Osteocyte (in vitro differentiated cells): ENCODE data around the gene SERTM2. TPM values are rescaled to one million over a fixed set of nuclear protein-coding genes. Genes with fewer than 3 reads are reported as not detected.

ENCODE experiments used
- DNase-seq: peaks from one replicate; pipeline ENCODE4 v3.0.0; 2021; ENCODE audit warnings: mixed read lengths; ENCODE audit not compliant: unreplicated experiment; ENCODE audit errors: extremely low spot score
- H3K27ac Mint-ChIP-seq: one replicate; pipeline ENCODE4 v1.8.0; 2021; ENCODE audit warnings: mild to moderate bottlenecking, mixed read lengths; ENCODE audit not compliant: unreplicated experiment
- H3K27me3 Mint-ChIP-seq: one replicate; pipeline ENCODE4 v1.8.0; 2021; ENCODE audit warnings: mixed read lengths; ENCODE audit not compliant: unreplicated experiment
- H3K36me3 Mint-ChIP-seq: one replicate; pipeline ENCODE4 v1.8.0; 2021; ENCODE audit warnings: mixed read lengths; ENCODE audit not compliant: unreplicated experiment
- H3K4me1 Mint-ChIP-seq: one replicate; pipeline ENCODE4 v1.8.0; 2021; ENCODE audit warnings: mixed read lengths; ENCODE audit not compliant: unreplicated experiment
- H3K4me3 Mint-ChIP-seq: one replicate; pipeline ENCODE4 v1.8.0; 2021; ENCODE audit warnings: mild to moderate bottlenecking, moderate library complexity, mixed read lengths; ENCODE audit not compliant: unreplicated experiment
- H3K9me3 Mint-ChIP-seq: one replicate; pipeline ENCODE4 v1.8.0; 2021; ENCODE audit warnings: mixed read lengths; ENCODE audit not compliant: unreplicated experiment
- total RNA-seq: library from RNA; stranded (reverse); gene quantifications from 2 replicates; pipeline ENCODE4 v1.2.1, GENCODE V29; 2021
- TF ChIP-seq, protein P1 (sequence below): fragments of 200-600 bp; sonication (generic); IDR thresholded peaks from 2 replicates; pipeline ENCODE4 v1.5.0; 2021; ENCODE audit warnings: antibody characterized with exemption, mild to moderate bottlenecking, moderate library complexity

Gene SERTM2
- total RNA-seq, 1 donor from 2014 or later = not detected

DNA sequence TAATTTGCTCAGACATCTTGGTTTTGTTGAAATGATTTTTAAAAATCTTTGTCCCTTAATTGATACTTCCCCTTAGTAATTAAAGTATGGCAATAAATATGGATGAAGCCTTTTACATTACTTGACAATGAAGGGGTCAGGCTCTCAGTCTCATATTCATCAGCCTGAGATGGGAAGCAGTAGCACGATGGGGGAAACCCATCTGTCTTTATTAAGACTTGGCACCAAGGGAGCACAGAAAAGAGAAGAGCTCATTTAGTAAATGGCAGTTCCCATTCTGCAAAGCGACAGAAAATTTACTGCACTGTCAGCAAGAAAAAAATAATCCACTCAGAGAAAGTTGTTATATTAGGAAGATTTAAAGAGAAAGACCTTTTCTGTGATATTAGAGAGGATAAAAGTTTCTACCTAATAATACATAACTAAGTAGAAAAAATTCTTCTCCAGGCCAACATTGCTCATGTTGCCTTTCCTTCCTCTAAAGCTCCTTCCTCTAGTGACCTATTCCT is 7.9 kb upstream of the SERTM2 start:
- DNase-seq = no peak
- Mint-ChIP-seq H3K4me1 (no peaks in the 10 kb centered on the region), H3K4me3 (no peak overlapping the region), H3K27ac (no peak overlapping the region), H3K27me3 (no peaks in the 10 kb centered on the region), H3K36me3 (no peaks in the 10 kb centered on the region), H3K9me3 (no peaks in the 10 kb centered on the region)
- TF ChIP-seq, protein P1, sequence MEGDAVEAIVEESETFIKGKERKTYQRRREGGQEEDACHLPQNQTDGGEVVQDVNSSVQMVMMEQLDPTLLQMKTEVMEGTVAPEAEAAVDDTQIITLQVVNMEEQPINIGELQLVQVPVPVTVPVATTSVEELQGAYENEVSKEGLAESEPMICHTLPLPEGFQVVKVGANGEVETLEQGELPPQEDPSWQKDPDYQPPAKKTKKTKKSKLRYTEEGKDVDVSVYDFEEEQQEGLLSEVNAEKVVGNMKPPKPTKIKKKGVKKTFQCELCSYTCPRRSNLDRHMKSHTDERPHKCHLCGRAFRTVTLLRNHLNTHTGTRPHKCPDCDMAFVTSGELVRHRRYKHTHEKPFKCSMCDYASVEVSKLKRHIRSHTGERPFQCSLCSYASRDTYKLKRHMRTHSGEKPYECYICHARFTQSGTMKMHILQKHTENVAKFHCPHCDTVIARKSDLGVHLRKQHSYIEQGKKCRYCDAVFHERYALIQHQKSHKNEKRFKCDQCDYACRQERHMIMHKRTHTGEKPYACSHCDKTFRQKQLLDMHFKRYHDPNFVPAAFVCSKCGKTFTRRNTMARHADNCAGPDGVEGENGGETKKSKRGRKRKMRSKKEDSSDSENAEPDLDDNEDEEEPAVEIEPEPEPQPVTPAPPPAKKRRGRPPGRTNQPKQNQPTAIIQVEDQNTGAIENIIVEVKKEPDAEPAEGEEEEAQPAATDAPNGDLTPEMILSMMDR = no peak

DNA sequence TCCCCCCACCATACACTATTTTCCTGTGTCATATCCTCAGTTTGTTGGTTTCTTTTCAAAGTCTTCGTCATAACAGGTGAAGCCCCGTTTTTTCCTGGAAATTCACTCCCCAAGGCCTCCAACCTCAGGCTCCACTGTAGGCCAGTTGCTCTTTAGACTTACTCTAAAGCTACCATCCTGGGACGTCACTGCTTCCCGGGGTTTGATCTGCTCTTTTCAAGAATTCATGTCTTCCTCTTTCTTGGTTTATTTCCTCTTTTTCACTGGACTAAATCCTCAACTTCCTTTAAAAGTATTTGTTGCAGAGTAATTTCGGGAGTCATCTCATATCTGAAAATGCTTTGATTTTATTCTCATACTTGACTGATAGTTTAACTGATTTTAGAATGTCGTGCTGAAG is 6.5 kb upstream of the SERTM2 start:
- TF ChIP-seq, protein P1 = no peak
- no peak overlapping the region for H3K4me3 Mint-ChIP-seq
- DNase-seq = no peak

DNA sequence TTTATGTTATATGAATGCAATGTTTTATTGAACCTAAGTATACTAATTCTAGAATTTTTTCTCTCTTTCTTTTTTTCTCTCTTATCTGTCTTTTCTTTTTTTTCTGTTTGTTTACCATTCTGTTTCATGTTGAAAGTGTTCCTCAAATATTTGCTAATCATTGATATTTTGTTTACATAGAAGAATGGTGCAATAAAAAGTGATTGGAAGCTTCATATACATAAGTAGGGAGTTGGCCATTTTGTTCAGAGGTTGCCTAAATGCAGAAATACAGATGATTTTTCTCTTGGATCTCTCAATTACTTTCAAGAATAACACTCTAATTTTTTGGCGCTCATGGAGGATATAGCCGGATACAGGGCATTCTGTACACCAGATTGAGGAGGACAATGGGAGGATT is 5.7 kb upstream of the SERTM2 start:
- Mint-ChIP-seq H3K9me3 (no peaks in the 10 kb centered on the region), H3K36me3 (no peaks in the 10 kb centered on the region), H3K4me1 (no peaks in the 10 kb centered on the region), H3K27me3 (no peaks in the 10 kb centered on the region), H3K4me3 (no peak overlapping the region), H3K27ac (no peak overlapping the region)
- no peak for DNase-seq
- TF ChIP-seq, protein P1 = no peak

More for the DNA sequence above, 6.5 kb upstream of the SERTM2 start:
- H3K27ac Mint-ChIP-seq = no peak overlapping the region
- H3K27me3 Mint-ChIP-seq = no peaks in the 10 kb centered on the region
- no peaks in the 10 kb centered on the region for H3K36me3 Mint-ChIP-seq
- H3K4me1 Mint-ChIP-seq = no peaks in the 10 kb centered on the region
- no peaks in the 10 kb centered on the region for H3K9me3 Mint-ChIP-seq

DNA sequence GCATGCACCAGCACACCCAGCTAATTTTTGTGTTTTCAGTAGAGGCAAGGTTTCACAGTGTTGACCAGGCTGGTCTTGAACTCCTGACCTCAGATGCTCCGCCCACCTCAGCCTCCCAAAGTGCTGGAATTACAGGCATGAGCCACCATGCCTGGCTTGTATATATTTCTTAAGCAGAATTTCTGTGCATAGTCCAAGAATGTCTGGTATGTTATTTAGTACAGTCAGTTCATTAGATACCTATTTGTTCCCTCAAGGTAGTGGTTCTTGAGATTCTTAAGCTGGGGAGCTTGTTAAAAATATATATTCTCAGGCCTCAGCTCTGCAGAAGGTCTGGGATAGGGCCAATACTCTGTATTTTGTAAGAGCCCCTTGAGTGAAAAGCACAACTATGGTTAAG is 4.6 kb upstream of the SERTM2 start:
- Mint-ChIP-seq H3K4me3 (no peak overlapping the region), H3K27ac (no peak overlapping the region), H3K27me3 (no peaks in the 10 kb centered on the region), H3K9me3 (no peaks in the 10 kb centered on the region), H3K4me1 (no peaks in the 10 kb centered on the region), H3K36me3 (no peaks in the 10 kb centered on the region)
- no peak for DNase-seq
- TF ChIP-seq, protein P1 = no peak

DNA sequence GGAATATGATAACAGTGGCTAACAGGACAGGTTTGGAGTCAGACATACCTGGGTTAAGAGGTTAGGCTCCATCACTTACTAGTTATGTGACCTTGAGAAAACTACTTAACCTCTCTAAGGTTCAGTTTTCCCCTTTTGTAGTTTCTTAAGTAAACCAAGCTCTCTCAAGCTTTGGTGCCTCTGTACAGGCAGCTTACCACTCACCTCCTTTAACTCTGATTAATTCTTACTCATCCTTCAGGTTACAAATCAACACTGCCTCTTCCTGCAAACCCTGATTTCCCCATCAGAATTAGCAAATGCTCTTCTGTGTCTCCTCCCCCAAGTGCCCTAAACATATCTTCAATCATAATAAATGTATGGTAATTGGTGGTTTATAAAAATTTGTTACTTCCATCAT is 3.5 kb upstream of the SERTM2 start:
- H3K36me3 Mint-ChIP-seq = no peaks in the 10 kb centered on the region
- no peak overlapping the region for H3K27ac Mint-ChIP-seq
- no peak overlapping the region for H3K4me3 Mint-ChIP-seq
- no peaks in the 10 kb centered on the region for H3K9me3 Mint-ChIP-seq
- no peaks in the 10 kb centered on the region for H3K27me3 Mint-ChIP-seq
- TF ChIP-seq, protein P1 = no peak
- no peak for DNase-seq
- H3K4me1 Mint-ChIP-seq = no peaks in the 10 kb centered on the region
